Measurements from ENCODE around the gene TRAF3IP3. TPM values are rescaled to one million over a fixed set of nuclear protein-coding genes. Genes with fewer than 3 reads are reported as not detected.
A peak's percentile ranks its signal among the peaks of the same experiment; 100 is the strongest.

TRAF3IP3 gene
- total RNA-seq, 3 donors from 2014 or later, result 3.6 to 4.6 (median 4.4) TPM

GRCh38 chr1:209810783-209811182 lies 54.9 kb downstream of the TRAF3IP3 start:
- TF ChIP-seq POLR2AphosphoS5 (IDR thresholded peaks at IDR 0.05) (no peak), POLR2A (IDR thresholded peaks at IDR 0.05) (no peak)
- TF ChIP-seq, protein P1, sequence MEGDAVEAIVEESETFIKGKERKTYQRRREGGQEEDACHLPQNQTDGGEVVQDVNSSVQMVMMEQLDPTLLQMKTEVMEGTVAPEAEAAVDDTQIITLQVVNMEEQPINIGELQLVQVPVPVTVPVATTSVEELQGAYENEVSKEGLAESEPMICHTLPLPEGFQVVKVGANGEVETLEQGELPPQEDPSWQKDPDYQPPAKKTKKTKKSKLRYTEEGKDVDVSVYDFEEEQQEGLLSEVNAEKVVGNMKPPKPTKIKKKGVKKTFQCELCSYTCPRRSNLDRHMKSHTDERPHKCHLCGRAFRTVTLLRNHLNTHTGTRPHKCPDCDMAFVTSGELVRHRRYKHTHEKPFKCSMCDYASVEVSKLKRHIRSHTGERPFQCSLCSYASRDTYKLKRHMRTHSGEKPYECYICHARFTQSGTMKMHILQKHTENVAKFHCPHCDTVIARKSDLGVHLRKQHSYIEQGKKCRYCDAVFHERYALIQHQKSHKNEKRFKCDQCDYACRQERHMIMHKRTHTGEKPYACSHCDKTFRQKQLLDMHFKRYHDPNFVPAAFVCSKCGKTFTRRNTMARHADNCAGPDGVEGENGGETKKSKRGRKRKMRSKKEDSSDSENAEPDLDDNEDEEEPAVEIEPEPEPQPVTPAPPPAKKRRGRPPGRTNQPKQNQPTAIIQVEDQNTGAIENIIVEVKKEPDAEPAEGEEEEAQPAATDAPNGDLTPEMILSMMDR (IDR thresholded peaks at IDR 0.05), result no peak
- no peak overlapping the region for H3K27ac ChIP-seq
- no peaks in the 10 kb centered on the region for H3K27me3 ChIP-seq
- intact Hi-C loops (cut with DNase I; ENCODE audit: low total_unique reads), result no loop called here
- H3K4me3 ChIP-seq, result no peak overlapping the region
- H3K9me3 ChIP-seq, result no peaks in the 10 kb centered on the region
- H3K36me3 ChIP-seq, result no peaks in the 10 kb centered on the region
- H3K4me1 ChIP-seq, result no peaks in the 10 kb centered on the region
- no peak for DNase-seq (ENCODE audit: low spot score in 2 of 2)

DNA sequence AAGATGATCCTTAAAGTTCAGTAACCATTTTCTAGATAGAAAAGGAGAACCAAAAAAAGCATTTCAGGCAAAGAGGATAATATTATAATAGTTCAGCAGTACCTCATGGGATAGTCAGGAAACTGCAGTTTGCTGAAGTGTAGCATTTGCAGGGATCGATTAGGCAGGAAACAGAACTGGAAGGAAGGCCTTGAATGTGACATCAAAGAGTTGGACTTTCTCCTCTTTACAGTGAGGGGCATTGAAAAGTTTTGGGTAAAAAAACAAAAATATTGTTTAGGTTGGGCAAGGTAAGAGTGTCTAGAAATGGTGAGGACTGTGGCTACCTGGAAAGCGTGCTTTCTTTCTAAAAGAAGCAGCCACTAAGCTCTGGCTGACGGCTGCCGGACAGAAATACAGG lies 58.0 kb downstream of the TRAF3IP3 start:
- no peak for TF ChIP-seq POLR2A (IDR thresholded peaks at IDR 0.05)
- no peak for TF ChIP-seq POLR2AphosphoS5 (IDR thresholded peaks at IDR 0.05)
- TF ChIP-seq, protein P1 (IDR thresholded peaks at IDR 0.05), result no peak
- DNase-seq (ENCODE audit: low spot score in 2 of 2), result no peak
- Histone ChIP-seq H3K4me3 (no peak overlapping the region), H3K27me3 (no peaks in the 10 kb centered on the region), H3K4me1 (no peaks in the 10 kb centered on the region), H3K27ac (peak overlapping the region in 1 of 2 donors; percentile 36), H3K9me3 (no peaks in the 10 kb centered on the region), H3K36me3 (no peaks in the 10 kb centered on the region)
- intact Hi-C loops (cut with DNase I; ENCODE audit: low total_unique reads), result no loop called here

DNA sequence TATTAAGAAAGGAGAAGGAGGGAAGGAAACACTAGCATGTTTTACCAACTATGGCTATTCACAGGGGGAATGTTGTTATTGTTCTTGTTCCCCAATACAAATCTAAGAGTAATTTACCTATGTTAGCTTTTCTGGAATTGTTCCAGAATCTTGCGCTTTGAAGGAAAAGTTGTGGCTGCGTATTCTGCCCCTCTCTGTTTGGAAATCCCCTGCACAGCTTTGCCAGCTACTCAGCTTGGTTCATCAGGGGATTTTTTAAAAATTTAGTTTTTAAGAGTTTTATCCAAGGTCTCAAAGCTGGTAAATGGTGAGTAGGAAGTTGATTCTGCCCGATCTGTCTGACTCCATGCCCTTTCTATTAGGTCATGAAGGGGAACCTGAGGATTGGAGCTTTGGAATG lies 59.6 kb downstream of the TRAF3IP3 start:
- H3K27ac ChIP-seq, result peak overlapping the region; percentile 81 to 84
- H3K27me3 ChIP-seq, result no peaks in the 10 kb centered on the region
- no peaks in the 10 kb centered on the region for H3K36me3 ChIP-seq
- H3K4me1 ChIP-seq, result no peaks in the 10 kb centered on the region
- TF ChIP-seq, protein P1 (IDR thresholded peaks at IDR 0.05), result no peak
- TF ChIP-seq POLR2AphosphoS5 (IDR thresholded peaks at IDR 0.05) (no peak), POLR2A (IDR thresholded peaks at IDR 0.05) (no peak)
- no peaks in the 10 kb centered on the region for H3K9me3 ChIP-seq
- intact Hi-C loops (cut with DNase I; ENCODE audit: low total_unique reads), result no loop called here
- no peak overlapping the region for H3K4me3 ChIP-seq
- DNase-seq (ENCODE audit: low spot score in 2 of 2), result no peak

- intact Hi-C loops (cut with DNase I; ENCODE audit: low total_unique reads), result no loop called here
- TF ChIP-seq, protein P1 (IDR thresholded peaks at IDR 0.05), result no peak
- TF ChIP-seq POLR2A (IDR thresholded peaks at IDR 0.05), result no peak
- TF ChIP-seq POLR2AphosphoS5 (IDR thresholded peaks at IDR 0.05), result no peak
- no peaks in the 10 kb centered on the region for H3K36me3 ChIP-seq
- no peak overlapping the region for H3K4me3 ChIP-seq
- peak overlapping the region; percentile 81 to 84 for H3K27ac ChIP-seq
- no peaks in the 10 kb centered on the region for H3K27me3 ChIP-seq
- no peaks in the 10 kb centered on the region for H3K9me3 ChIP-seq
- no peaks in the 10 kb centered on the region for H3K4me1 ChIP-seq
- peak in 1 of 2 donors; percentile 95 for DNase-seq (ENCODE audit: low spot score in 2 of 2)
These were observed 60.1 kb downstream of the TRAF3IP3 start for GRCh38 chr1:209815931-209816341.

DNA sequence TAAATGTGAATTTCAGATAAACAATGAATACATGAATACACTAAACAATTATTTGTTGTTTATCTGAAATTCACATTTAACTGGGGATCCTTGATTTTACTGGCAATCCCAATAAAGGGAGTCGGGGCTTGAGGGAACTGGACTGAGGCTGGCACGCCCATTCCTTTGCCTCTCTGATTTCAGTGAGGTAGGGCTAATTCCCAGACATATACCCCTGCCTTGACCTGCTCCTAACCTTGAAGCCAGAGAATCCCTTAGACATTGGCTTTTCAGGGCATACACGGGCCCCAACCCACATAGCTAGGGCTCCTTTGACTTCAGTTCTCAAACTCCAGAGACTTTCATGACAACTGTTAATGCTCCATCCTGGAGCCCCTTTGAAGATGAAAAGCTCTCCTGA lies 61.1 kb downstream of the TRAF3IP3 start:
- no peaks in the 10 kb centered on the region for H3K36me3 ChIP-seq
- H3K27me3 ChIP-seq, result no peaks in the 10 kb centered on the region
- no peaks in the 10 kb centered on the region for H3K4me1 ChIP-seq
- no peak for DNase-seq (ENCODE audit: low spot score in 2 of 2)
- no peaks in the 10 kb centered on the region for H3K9me3 ChIP-seq
- peak overlapping the region; percentile 77 to 81 for H3K27ac ChIP-seq
- TF ChIP-seq POLR2A (IDR thresholded peaks at IDR 0.05) (no peak), POLR2AphosphoS5 (IDR thresholded peaks at IDR 0.05) (no peak)
- TF ChIP-seq, protein P1 (IDR thresholded peaks at IDR 0.05), result no peak
- H3K4me3 ChIP-seq, result no peak overlapping the region
- intact Hi-C loops (cut with DNase I; ENCODE audit: low total_unique reads), result no loop called here
